ENCODE results near the gene CCL19. TPM values are rescaled to one million over a fixed set of nuclear protein-coding genes. Genes with fewer than 3 reads are reported as not detected.

Gene CCL19
- total RNA-seq, 1 experiment from 2014 or later, result not detected

DNA sequence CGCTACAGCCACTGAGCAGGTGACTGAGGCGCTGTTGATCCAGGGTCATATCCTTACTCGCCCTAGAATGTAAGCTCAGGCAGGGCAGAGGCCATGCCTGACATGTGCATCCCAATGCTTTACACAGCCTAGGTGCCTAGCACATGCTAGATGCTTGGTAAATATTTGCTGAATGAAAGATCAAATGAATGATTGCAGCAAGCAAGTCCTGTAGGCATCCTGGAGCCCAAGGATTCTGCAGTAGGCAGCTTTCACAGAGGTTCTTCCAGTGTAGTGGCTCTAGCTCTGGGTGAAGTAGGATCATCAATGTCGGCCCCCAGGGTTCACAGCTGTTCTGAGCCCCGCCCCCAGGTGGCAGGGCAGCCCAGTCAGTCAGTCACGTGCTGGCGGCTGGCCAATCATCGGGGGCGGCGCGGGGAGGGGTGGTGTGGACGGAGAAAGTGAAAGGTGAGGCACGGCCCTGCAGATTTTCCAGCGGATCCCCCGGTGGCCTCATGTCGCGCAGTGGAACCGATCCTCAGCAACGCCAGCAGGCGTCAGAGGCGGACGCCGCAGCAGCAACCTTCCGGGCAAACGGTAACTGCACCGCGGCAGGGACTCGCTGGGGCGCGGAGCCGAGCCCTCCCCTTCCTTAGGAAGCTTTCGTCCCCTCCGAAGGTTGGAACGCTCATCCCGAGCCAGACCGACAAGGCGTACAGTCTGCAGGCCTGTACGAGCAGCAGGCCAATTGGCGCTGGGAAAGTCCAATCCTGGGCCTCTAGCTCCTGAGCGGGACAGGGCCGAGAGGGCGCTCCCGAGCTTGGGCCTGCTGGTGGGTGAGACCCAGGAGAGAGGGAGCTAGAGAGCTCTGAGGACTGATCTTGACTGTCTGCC, 44.6 kb downstream of the CCL19 start, which contains the start of gene GALT (continued):
- TF ChIP-seq, protein P1, sequence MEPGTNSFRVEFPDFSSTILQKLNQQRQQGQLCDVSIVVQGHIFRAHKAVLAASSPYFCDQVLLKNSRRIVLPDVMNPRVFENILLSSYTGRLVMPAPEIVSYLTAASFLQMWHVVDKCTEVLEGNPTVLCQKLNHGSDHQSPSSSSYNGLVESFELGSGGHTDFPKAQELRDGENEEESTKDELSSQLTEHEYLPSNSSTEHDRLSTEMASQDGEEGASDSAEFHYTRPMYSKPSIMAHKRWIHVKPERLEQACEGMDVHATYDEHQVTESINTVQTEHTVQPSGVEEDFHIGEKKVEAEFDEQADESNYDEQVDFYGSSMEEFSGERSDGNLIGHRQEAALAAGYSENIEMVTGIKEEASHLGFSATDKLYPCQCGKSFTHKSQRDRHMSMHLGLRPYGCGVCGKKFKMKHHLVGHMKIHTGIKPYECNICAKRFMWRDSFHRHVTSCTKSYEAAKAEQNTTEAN (CRISPR knock-in tag; IDR thresholded peaks at IDR 0.05), result no peak; the same call in 1 of the 2 replicates
- TF ChIP-seq TEAD4 (CRISPR knock-in tag; IDR thresholded peaks at IDR 0.05), result 0 out of 2 replicates have a peak, but pooled peaks have one; percentile 17
- TF ChIP-seq, protein P2, sequence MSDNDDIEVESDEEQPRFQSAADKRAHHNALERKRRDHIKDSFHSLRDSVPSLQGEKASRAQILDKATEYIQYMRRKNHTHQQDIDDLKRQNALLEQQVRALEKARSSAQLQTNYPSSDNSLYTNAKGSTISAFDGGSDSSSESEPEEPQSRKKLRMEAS (CRISPR knock-in tag; IDR thresholded peaks at IDR 0.05), result peak; percentile 87

DNA sequence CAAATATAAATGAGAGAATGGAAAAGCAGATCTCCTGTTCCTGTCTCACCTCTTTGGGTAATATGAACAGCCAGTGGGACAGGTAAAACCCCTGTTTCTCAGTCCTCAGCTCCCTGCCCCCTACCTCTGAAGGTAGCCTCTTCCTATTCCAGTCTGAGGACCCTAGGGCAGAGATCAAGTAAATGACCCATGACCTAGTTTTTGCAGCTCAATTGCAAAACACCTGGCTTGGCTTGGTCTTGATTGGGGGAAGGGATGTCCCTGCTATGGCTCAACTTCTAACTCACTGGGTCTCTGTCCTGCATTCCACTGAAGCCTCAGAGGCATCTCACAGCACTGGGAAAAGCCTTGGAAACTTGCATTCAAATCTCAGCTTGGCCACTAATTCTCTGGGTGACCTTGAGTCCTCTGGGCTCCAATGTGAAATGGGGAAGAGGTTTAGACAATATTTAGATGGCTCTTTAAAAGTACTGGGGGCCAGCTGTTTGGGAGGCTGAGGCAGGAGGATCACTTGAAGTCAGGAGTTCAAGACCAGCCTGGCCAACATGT, 46.2 kb downstream of the CCL19 start:
- ATAC-seq (peak; percentile 1; the same call in 1 of the 2 replicates), DNase-seq (ENCODE audit: low spot score) (no peak)
- CTCF ChIA-PET, result interaction anchor here (0.7 to 5.6 kb wide), 8 partner anchors 9 to 427 kb away, joined by 3 to 94 read pairs (median 4); partner anchors contain the start of genes RPP25L and SIGMAR1
- H3K4me1 Mint-ChIP-seq, result peaks cover 33% of the 10 kb centered on the region
- TF ChIP-seq FOXJ3 (CRISPR knock-in tag; IDR thresholded peaks at IDR 0.05; ENCODE audit: borderline replicate concordance) (no peak), GABPB1 (CRISPR knock-in tag; IDR thresholded peaks at IDR 0.05) (0 out of 2 replicates have a peak, but pooled peaks have one; percentile 34)
- TF ChIP-seq, protein P3, sequence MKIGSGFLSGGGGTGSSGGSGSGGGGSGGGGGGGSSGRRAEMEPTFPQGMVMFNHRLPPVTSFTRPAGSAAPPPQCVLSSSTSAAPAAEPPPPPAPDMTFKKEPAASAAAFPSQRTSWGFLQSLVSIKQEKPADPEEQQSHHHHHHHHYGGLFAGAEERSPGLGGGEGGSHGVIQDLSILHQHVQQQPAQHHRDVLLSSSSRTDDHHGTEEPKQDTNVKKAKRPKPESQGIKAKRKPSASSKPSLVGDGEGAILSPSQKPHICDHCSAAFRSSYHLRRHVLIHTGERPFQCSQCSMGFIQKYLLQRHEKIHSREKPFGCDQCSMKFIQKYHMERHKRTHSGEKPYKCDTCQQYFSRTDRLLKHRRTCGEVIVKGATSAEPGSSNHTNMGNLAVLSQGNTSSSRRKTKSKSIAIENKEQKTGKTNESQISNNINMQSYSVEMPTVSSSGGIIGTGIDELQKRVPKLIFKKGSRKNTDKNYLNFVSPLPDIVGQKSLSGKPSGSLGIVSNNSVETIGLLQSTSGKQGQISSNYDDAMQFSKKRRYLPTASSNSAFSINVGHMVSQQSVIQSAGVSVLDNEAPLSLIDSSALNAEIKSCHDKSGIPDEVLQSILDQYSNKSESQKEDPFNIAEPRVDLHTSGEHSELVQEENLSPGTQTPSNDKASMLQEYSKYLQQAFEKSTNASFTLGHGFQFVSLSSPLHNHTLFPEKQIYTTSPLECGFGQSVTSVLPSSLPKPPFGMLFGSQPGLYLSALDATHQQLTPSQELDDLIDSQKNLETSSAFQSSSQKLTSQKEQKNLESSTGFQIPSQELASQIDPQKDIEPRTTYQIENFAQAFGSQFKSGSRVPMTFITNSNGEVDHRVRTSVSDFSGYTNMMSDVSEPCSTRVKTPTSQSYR (CRISPR knock-in tag; IDR thresholded peaks at IDR 0.05), result 0 out of 2 replicates have a peak, but pooled peaks have one; percentile 54
- H3K36me3 Mint-ChIP-seq, result peaks cover 18% of the 10 kb centered on the region
- peak overlapping the region; percentile 39 for H3K4me3 Mint-ChIP-seq
- POLR2A ChIA-PET, result interaction anchor here (0.9 to 2.0 kb wide), 3 partner anchors 10 to 20 kb away, joined by 3 to 8 read pairs (median 6); no protein-coding TSS in a partner anchor
- H3K27me3 Mint-ChIP-seq (ENCODE audit: low read depth), result no peaks in the 10 kb centered on the region
- H3K9me3 Mint-ChIP-seq, result no peaks in the 10 kb centered on the region
- peak overlapping the region; percentile 89 for H3K27ac Mint-ChIP-seq

DNA sequence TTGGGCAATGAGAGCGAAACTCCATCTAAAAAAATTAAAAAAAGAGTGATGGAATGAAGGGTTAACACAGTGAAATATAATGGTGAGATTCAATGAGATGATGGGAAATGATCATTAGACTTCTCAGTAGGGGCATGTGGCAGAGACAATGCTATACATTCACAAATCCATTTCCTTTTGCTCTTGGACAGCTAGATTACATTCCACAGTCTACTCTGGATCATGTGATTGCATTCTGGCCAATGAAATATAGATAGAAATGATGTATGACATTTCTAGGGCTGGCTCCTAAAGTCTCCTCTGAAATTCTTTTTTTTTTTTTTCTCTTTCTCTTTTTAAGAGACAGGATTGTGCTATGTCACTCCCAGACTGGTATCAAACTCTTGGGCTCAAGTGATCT, 48.4 kb downstream of the CCL19 start:
- POLR2A ChIA-PET, result interaction anchor here (0.5 to 1.3 kb wide), 2 partner anchors 9 to 480 kb away, joined by 4 to 6 read pairs; no protein-coding TSS in a partner anchor
- no peak for TF ChIP-seq ETV6 (CRISPR knock-in tag; IDR thresholded peaks at IDR 0.05)
- TF ChIP-seq, protein P4, sequence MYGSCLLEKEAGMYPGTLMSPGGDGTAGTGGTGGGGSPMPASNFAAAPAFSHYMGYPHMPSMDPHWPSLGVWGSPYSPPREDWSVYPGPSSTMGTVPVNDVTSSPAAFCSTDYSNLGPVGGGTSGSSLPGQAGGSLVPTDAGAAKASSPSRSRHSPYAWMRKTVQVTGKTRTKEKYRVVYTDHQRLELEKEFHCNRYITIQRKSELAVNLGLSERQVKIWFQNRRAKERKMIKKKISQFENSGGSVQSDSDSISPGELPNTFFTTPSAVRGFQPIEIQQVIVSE (CRISPR knock-in tag; IDR thresholded peaks at IDR 0.05; ENCODE audit: borderline replicate concordance), result no peak
- TF ChIP-seq, protein P5, sequence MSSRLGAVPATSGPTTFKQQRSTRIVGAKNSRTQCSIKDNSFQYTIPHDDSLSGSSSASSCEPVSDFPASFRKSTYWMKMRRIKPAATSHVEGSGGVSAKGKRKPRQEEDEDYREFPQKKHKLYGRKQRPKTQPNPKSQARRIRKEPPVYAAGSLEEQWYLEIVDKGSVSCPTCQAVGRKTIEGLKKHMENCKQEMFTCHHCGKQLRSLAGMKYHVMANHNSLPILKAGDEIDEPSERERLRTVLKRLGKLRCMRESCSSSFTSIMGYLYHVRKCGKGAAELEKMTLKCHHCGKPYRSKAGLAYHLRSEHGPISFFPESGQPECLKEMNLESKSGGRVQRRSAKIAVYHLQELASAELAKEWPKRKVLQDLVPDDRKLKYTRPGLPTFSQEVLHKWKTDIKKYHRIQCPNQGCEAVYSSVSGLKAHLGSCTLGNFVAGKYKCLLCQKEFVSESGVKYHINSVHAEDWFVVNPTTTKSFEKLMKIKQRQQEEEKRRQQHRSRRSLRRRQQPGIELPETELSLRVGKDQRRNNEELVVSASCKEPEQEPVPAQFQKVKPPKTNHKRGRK (CRISPR knock-in tag; IDR thresholded peaks at IDR 0.05; ENCODE audit: borderline replicate concordance), result no peak
- TF ChIP-seq ZNF138 (CRISPR knock-in tag; conservative IDR thresholded peaks at IDR 0.05), result no peak
- no peak for TF ChIP-seq NFYB (CRISPR knock-in tag; conservative IDR thresholded peaks at IDR 0.05; ENCODE audit: low read depth)
- TF ChIP-seq, protein P6, sequence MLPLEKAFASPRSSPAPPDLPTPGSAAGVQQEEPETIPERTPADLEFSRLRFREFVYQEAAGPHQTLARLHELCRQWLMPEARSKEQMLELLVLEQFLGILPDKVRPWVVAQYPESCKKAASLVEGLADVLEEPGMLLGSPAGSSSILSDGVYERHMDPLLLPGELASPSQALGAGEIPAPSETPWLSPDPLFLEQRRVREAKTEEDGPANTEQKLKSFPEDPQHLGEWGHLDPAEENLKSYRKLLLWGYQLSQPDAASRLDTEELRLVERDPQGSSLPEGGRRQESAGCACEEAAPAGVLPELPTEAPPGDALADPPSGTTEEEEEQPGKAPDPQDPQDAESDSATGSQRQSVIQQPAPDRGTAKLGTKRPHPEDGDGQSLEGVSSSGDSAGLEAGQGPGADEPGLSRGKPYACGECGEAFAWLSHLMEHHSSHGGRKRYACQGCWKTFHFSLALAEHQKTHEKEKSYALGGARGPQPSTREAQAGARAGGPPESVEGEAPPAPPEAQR (CRISPR knock-in tag; IDR thresholded peaks at IDR 0.05), result no peak
- no peak for TF ChIP-seq TCF7 (CRISPR knock-in tag; IDR thresholded peaks at IDR 0.05; ENCODE audit: low read depth)
- no peak for TF ChIP-seq ZNF396 (CRISPR knock-in tag; IDR thresholded peaks at IDR 0.05; ENCODE audit: borderline replicate concordance)
- TF ChIP-seq, protein P7, sequence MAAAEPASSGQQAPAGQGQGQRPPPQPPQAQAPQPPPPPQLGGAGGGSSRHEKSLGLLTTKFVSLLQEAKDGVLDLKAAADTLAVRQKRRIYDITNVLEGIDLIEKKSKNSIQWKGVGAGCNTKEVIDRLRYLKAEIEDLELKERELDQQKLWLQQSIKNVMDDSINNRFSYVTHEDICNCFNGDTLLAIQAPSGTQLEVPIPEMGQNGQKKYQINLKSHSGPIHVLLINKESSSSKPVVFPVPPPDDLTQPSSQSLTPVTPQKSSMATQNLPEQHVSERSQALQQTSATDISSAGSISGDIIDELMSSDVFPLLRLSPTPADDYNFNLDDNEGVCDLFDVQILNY (CRISPR knock-in tag; IDR thresholded peaks at IDR 0.05), result no peak
- TF ChIP-seq, protein P8, sequence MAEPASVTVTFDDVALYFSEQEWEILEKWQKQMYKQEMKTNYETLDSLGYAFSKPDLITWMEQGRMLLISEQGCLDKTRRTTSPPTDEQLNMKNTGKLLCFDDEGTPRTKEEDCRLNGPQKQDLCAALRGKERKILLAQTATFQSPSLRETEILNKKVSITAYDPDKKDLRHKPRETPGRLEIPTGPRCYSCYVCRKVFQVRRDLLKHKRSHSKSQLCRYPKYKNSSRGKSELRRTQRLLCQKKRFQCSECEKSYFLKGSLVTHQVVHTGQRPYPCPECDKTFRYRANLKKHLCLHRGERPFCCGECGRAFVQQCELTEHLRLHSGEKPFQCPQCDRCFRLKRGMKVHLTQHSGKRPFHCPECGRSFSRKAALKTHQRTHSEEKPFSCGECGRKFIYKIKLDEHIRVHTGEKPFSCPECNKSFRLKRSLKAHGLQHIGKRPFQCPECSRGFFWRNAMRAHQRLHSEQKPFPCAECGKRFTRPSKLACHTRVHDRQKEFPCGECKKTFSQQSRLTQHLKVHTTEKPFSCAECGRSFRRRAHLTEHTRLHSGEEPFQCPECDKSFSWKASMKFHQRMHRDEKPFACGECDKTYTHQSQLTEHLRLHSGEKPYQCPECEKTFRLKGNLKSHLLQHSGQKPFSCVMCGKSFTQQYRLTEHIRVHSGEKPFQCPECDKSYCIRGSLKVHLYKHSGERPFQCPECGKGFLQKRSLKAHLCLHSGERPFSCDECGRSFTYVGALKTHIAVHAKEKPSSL (CRISPR knock-in tag; conservative IDR thresholded peaks at IDR 0.05), result no peak
- no peak for TF ChIP-seq EMX1 (CRISPR knock-in tag; IDR thresholded peaks at IDR 0.05)
- TF ChIP-seq GTF2I (CRISPR knock-in tag; conservative IDR thresholded peaks at IDR 0.05), result no peak

More for the DNA sequence above, 48.4 kb downstream of the CCL19 start:
- no peak overlapping the region for H3K4me3 Mint-ChIP-seq
- no peak overlapping the region for H3K27ac Mint-ChIP-seq
- ATAC-seq (no peak), DNase-seq (ENCODE audit: low spot score) (no peak)
- H3K27me3 Mint-ChIP-seq (ENCODE audit: low read depth), result no peaks in the 10 kb centered on the region
- H3K36me3 Mint-ChIP-seq, result no peaks in the 10 kb centered on the region
- CTCF ChIA-PET, result interaction anchor here (0.6 to 3.2 kb wide), 4 partner anchors 9 to 59 kb away, joined by 3 to 19 read pairs (median 6); no protein-coding TSS in a partner anchor
- H3K9me3 Mint-ChIP-seq, result no peaks in the 10 kb centered on the region
- H3K4me1 Mint-ChIP-seq, result peaks cover 40% of the 10 kb centered on the region

Measured in WTC11 (cell line).